VCaP (cell line): ENCODE results near the gene CACNA1D.
"Not testable (repeated sequence)": the region's sequence is repeated elsewhere in the genome, so short reads cannot be mapped to it uniquely, and the experiment has no call there.

Experiments
- H3K27ac ChIP-seq: fragments of 450-650 bp; 2 replicates; pipeline ENCODE4 v1.5.1; 2017
- CTCF ChIP-seq: fragments of 450-650 bp; conservative IDR thresholded peaks from 2 replicates; pipeline ENCODE4 v1.5.1; 2017; ENCODE audit warnings: mild to moderate bottlenecking, moderate library complexity

The CACNA1D gene

GRCh38 chr3:53566461-53567145 is 72.2 kb downstream of the CACNA1D start:
- H3K27ac ChIP-seq: no peak overlapping the region
- TF ChIP-seq CTCF: no peak

GRCh38 chr3:53570081-53570480 is 75.7 kb downstream of the CACNA1D start:
- H3K27ac ChIP-seq: no peak overlapping the region
- no peak for TF ChIP-seq CTCF

DNA sequence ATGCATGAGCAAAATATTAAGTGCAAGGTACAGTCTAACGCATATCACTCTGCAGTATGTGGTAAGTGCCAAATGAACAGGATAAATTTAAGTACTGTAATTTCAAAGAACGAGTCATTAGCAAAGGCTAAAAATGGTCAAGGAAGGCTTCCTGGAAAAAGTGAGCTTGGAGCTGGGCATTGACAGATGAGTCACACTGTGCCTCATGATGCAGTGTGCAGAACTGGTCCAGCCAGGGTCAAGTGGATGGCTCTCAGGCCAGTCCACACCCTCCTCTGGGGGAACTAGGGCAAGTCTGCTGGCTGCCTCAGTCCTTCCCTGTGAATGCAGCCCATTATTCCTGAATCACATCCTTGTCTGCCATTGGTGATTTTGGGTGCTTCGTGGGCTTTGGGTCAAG is 76.3 kb downstream of the CACNA1D start:
- no peak overlapping the region for H3K27ac ChIP-seq
- no peak for TF ChIP-seq CTCF

DNA sequence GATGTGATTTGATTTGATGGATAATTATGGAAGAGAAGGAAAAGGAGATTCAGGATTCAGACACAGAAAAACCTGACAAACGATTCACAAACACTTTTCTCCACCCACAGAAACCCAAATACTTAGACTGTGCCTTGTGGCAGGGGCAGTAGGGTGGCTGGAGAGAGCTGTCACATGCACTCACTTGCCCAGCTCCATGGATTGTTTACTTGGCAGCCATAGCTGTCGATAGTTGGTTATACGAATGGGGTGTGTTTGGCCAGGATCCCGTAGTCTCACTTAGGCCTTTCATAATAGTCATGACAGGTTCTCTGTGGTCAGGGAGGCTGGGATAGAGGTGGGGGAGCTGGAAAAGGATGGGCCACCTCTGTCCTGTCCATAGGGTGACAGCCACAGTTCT is 76.9 kb downstream of the CACNA1D start:
- no peak for TF ChIP-seq CTCF
- H3K27ac ChIP-seq: no peak overlapping the region

DNA sequence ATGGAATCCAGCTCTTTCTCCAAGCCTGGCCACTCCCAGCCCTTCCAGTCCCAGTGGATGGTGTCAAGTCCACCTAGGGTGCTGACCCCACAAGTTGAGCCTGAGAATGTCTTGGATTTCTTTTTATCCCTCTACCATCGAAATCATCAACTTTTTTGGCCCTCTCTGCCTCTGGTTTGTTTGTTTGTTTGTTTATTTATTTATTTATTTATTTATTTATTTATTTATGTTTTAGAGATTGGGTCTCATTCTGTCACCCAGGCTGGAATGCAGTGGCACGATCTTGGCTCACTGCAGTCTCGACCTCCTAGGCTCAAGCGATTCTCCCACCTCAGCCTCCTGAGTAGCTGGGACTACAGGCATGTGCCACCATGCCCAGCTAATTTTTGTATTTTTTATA is 77.8 kb downstream of the CACNA1D start:
- H3K27ac ChIP-seq: not testable (repeated sequence)

DNA sequence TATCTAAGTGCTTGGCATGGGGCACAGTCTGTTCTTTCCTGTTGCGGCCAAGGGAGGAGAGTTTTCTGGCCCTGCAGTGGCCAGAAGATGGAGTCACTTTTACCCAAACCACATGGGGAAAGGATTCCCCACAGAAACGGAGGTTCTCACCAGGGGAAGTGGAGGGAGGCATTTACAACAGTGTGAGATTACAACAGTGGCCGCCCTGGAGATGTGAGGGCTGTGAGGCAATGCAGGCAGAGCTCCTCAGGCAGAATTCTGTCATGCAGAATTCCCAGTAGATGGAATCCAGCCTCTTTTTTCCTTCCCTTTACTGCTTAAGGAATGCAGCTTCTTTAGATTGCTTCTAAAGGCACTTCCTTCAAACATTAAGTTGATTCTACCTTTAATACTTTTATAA is 83.1 kb downstream of the CACNA1D start:
- no peak for TF ChIP-seq CTCF
- H3K27ac ChIP-seq: no peak overlapping the region

GRCh38 chr3:53579636-53580035 is 85.2 kb downstream of the CACNA1D start:
- no peak for TF ChIP-seq CTCF
- H3K27ac ChIP-seq: no peak overlapping the region

DNA sequence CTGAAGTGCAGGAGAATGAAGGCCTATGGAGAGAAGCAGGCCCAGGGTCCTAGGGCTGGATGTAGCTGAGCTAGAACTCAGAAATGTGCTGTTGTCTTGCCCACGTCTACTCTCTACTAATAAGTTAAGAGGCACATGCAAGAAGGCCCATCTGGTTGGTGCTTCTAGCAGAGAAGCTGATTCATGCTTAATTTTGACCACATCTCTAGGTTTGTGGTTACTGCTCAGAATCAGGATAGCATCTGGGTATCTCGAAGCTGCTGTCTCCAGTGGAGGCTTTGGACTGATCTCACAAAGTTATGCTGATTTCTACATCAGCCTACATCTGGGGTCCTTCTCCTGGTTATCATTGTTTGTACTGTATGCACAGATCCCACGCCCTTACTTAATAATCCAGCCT is 87.3 kb downstream of the CACNA1D start:
- TF ChIP-seq CTCF: no peak
- H3K27ac ChIP-seq: no peak overlapping the region
